Keratinocyte (primary cell): ENCODE data around the gene NFATC2. TPM values are rescaled to one million over a fixed set of nuclear protein-coding genes. Genes with fewer than 3 reads are reported as not detected.

Source experiments
- DNase-seq: peaks from one replicate; pipeline ENCODE4 v3.0.0-alpha.2; 2011; ENCODE audit warnings: low read depth, missing footprints, low spot score
- FAIRE-seq: peaks from 2 replicates; lab custom pipeline; 2011; peaks lifted over from hg19 to GRCh38; lab: Jason Lieb, UNC
- H2AFZ ChIP-seq: 2 replicates; pipeline ENCODE4 v1.6.0; 2012; ENCODE audit warnings: low read length, control low read depth, inconsistent platforms; ENCODE audit not compliant: control insufficient read depth
- H3K27ac ChIP-seq: 2 replicates; pipeline ENCODE4 v1.5.1; 2011; ENCODE audit warnings: low read length; ENCODE audit not compliant: control insufficient read depth, insufficient read depth
- H3K27me3 ChIP-seq: 3 replicates; pipeline ENCODE4 v1.6.0; 2011; ENCODE audit warnings: low read length; ENCODE audit not compliant: control insufficient read depth, insufficient read depth; ENCODE audit errors: extremely low read depth
- H3K36me3 ChIP-seq, 2 experiments: 2 replicates in 1 of 2; 3 replicates in 1 of 2; pipeline ENCODE4 v1.5.1; 2011; ENCODE audit warnings: low read length in 2 of 2, mild to moderate bottlenecking in 1 of 2; ENCODE audit not compliant: control insufficient read depth in 2 of 2, insufficient read depth in 2 of 2; ENCODE audit errors: extremely low read depth in 1 of 2
- H3K4me1 ChIP-seq: 3 replicates; pipeline ENCODE4 v1.5.1; 2011; ENCODE audit warnings: low read length; ENCODE audit not compliant: control insufficient read depth, insufficient read depth; ENCODE audit errors: extremely low read depth
- H3K4me2 ChIP-seq: 3 replicates; pipeline ENCODE4 v1.6.0; 2011; ENCODE audit warnings: low read depth, low read length; ENCODE audit not compliant: control insufficient read depth, insufficient read depth; ENCODE audit errors: extremely low read depth
- H3K4me3 ChIP-seq, 3 experiments: fragments of 200-600 bp in 1 of 3; sonication (generic) in 1 of 3; 2 replicates in 2 of 3; 3 replicates in 1 of 3; pipeline ENCODE4 v1.5.1; 2011 to 2016; ENCODE audit warnings: low read length in 3 of 3, mild to moderate bottlenecking in 3 of 3, control low read depth in 2 of 3, inconsistent platforms in 1 of 3, low read depth in 1 of 3, mixed read lengths in 1 of 3, mixed run types in 1 of 3, moderate library complexity in 1 of 3; ENCODE audit not compliant: control insufficient read depth in 2 of 3, insufficient read depth in 2 of 3; ENCODE audit errors: extremely low read depth in 1 of 3
- H3K79me2 ChIP-seq: 2 replicates; pipeline ENCODE4 v1.6.0; 2012; ENCODE audit warnings: low read length; ENCODE audit not compliant: control insufficient read depth, insufficient read depth
- H3K9ac ChIP-seq: 3 replicates; pipeline ENCODE4 v1.6.0; 2011; ENCODE audit warnings: low read length; ENCODE audit not compliant: control insufficient read depth, insufficient read depth; ENCODE audit errors: extremely low read depth
- H3K9me1 ChIP-seq: 3 replicates; pipeline ENCODE4 v1.6.0; 2011; ENCODE audit warnings: low read length; ENCODE audit not compliant: control insufficient read depth, insufficient read depth; ENCODE audit errors: extremely low read depth
- H3K9me3 ChIP-seq: 2 replicates; pipeline ENCODE4 v1.5.1; 2012; ENCODE audit warnings: low read depth, low read length; ENCODE audit not compliant: control insufficient read depth
- H4K20me1 ChIP-seq: 3 replicates; pipeline ENCODE4 v1.6.0; 2011; ENCODE audit warnings: low read length; ENCODE audit not compliant: control insufficient read depth, insufficient read depth; ENCODE audit errors: extremely low read depth
- CTCF ChIP-seq, 3 experiments: IDR thresholded peaks in 1 of 3; conservative IDR thresholded peaks in 1 of 3; optimal IDR thresholded peaks in 1 of 3; 2 replicates in 2 of 3; 3 replicates in 1 of 3; pipeline versions ENCODE3 to v1.5.1; 2011; ENCODE audit warnings: low read length in 3 of 3, mild to moderate bottlenecking in 3 of 3, moderate library complexity in 2 of 3, control low read depth in 1 of 3, inconsistent platforms in 1 of 3; ENCODE audit not compliant: insufficient read depth in 2 of 3; ENCODE audit errors: extremely low read depth in 1 of 3
- EZH2 ChIP-seq: IDR thresholded peaks from one replicate; pipeline ENCODE4 v1.6.1; 2012; ENCODE audit warnings: inconsistent platforms, mild to moderate bottlenecking, low read length, moderate library complexity
- dilution Hi-C: fragments of 300-500 bp; cut with MboI; formaldehyde crosslinking; loops from one replicate; pipeline ENCODE4 v1.7.0; 2020; ENCODE audit warnings: low sequenced_read_pairs; ENCODE audit not compliant: extremely low pct_ligation_motif_present
- polyA plus RNA-seq, 5 experiments: library from polyadenylated mRNA; depleted of rRNA in 3 of 5; stranded (reverse) in 3 of 5; stranded (forward) in 1 of 5; unstranded in 1 of 5; fragments of >200 nt; gene quantifications; 1 replicate in 1 of 5; 2 replicates in 3 of 5; 3 replicates in 1 of 5; pipeline versions ENCODE4 v1.2.1 to v1.2.3, GENCODE V29; 2011 to 2012; ENCODE audit warnings: missing spikeins in 2 of 5, low read depth in 1 of 5, low replicate concordance in 1 of 5

Gene NFATC2
- polyA plus RNA-seq, 1 donor (not counting 4 experiments of a cell fraction or from before 2014, with no cell fraction given) = 0.05 TPM

GRCh38 chr20:51508158-51508557, 34.4 kb downstream of the NFATC2 start:
- Histone ChIP-seq H3K79me2 (no peaks in the 10 kb centered on the region), H3K9ac (no peak overlapping the region), H3K9me1 (no peaks in the 10 kb centered on the region), H3K4me2 (no peak overlapping the region), H3K36me3 (no peaks in the 10 kb centered on the region), H4K20me1 (no peaks in the 10 kb centered on the region), H3K9me3 (no peaks in the 10 kb centered on the region), H3K27me3 (peaks cover 18% of the 10 kb centered on the region), H2AFZ (no peak overlapping the region), H3K4me3 (no peak overlapping the region), H3K27ac (no peak overlapping the region), H3K4me1 (peaks cover 3% of the 10 kb centered on the region)
- no peak for FAIRE-seq
- dilution Hi-C loops = no loop called here
- TF ChIP-seq EZH2 (no peak), CTCF (optimal IDR thresholded peaks at IDR 0.05 in 1 of 3, IDR thresholded peaks at IDR 0.05 in 1 of 3, conservative IDR thresholded peaks at IDR 0.05 in 1 of 3; ENCODE audit: extremely low read depth in 1 of 3, insufficient read depth in 2 of 3, low read length in 3 of 3) (no peak)
- DNase-seq = no peak

GRCh38 chr20:51507216-51508036, 35.1 kb downstream of the NFATC2 start:
- peaks cover 3% of the 10 kb centered on the region for H3K4me1 ChIP-seq

More at GRCh38 chr20:51507216-51508036, 35.1 kb downstream of the NFATC2 start:
- Histone ChIP-seq H2AFZ (no peak overlapping the region), H3K27me3 (peaks cover 15% of the 10 kb centered on the region), H3K36me3 (no peaks in the 10 kb centered on the region), H3K9me3 (no peaks in the 10 kb centered on the region), H3K9ac (no peak overlapping the region), H4K20me1 (no peaks in the 10 kb centered on the region), H3K79me2 (no peaks in the 10 kb centered on the region), H3K9me1 (no peaks in the 10 kb centered on the region), H3K27ac (no peak overlapping the region), H3K4me3 (no peak overlapping the region), H3K4me2 (no peak overlapping the region)
- dilution Hi-C loops = no loop called here
- TF ChIP-seq EZH2 (no peak), CTCF (optimal IDR thresholded peaks at IDR 0.05 in 1 of 3, IDR thresholded peaks at IDR 0.05 in 1 of 3, conservative IDR thresholded peaks at IDR 0.05 in 1 of 3; ENCODE audit: extremely low read depth in 1 of 3, insufficient read depth in 2 of 3, low read length in 3 of 3) (no peak)
- no peak for FAIRE-seq
- DNase-seq = no peak
